H9 (cell line): Measurements from ENCODE around the gene IRAG1. TPM values are rescaled to one million over a fixed set of nuclear protein-coding genes. Genes with fewer than 3 reads are reported as not detected.

Experiments used
- DNase-seq: peaks from one replicate; pipeline ENCODE4 v3.0.0-alpha.2; 2017
- H2AFZ ChIP-seq: one replicate; pipeline ENCODE4 v1.6.1; 2013; ENCODE audit warnings: mild to moderate bottlenecking, low read length, control low read depth, moderate library complexity
- H2AK5ac ChIP-seq: 2 replicates; pipeline ENCODE4 v1.6.1; 2013; ENCODE audit warnings: low read length, control low read depth, mixed read lengths; ENCODE audit not compliant: insufficient read length
- H2BK120ac ChIP-seq: one replicate; pipeline ENCODE4 v1.6.1; 2013; ENCODE audit warnings: low read depth, mild to moderate bottlenecking, low read length, control low read depth, inconsistent platforms; ENCODE audit not compliant: poor library complexity, severe bottlenecking
- H2BK12ac ChIP-seq: 2 replicates; pipeline ENCODE4 v1.6.1; 2013; ENCODE audit warnings: low read length, control low read depth, mixed read lengths, low read depth; ENCODE audit not compliant: insufficient read length
- H2BK15ac ChIP-seq: 2 replicates; pipeline ENCODE4 v1.6.1; 2013; ENCODE audit warnings: low read depth, low read length, control low read depth
- H2BK20ac ChIP-seq: one replicate; pipeline ENCODE4 v1.6.1; 2013; ENCODE audit warnings: low read depth, mild to moderate bottlenecking, low read length, control low read depth, inconsistent platforms; ENCODE audit not compliant: poor library complexity, severe bottlenecking
- H2BK5ac ChIP-seq: 2 replicates; pipeline ENCODE4 v1.6.1; 2013; ENCODE audit warnings: low read length, control low read depth, mixed read lengths; ENCODE audit not compliant: insufficient read length
- H3K14ac ChIP-seq: 2 replicates; pipeline ENCODE4 v1.6.1; 2013; ENCODE audit warnings: low read length, control low read depth; ENCODE audit not compliant: insufficient read depth
- H3K18ac ChIP-seq: 2 replicates; pipeline ENCODE4 v1.6.1; 2013; ENCODE audit warnings: low read depth, mild to moderate bottlenecking, mixed read lengths, low read length, control low read depth; ENCODE audit not compliant: insufficient read length
- H3K23ac ChIP-seq: 2 replicates; pipeline ENCODE4 v1.6.1; 2013; ENCODE audit warnings: low read length, control low read depth, mixed read lengths, low read depth; ENCODE audit not compliant: insufficient read length
- H3K23me2 ChIP-seq: 2 replicates; pipeline ENCODE4 v1.6.1; 2013; ENCODE audit warnings: low read depth, mild to moderate bottlenecking, mixed read lengths, low read length, control low read depth; ENCODE audit not compliant: insufficient read length, poor library complexity, severe bottlenecking
- H3K27ac ChIP-seq: 2 replicates; pipeline ENCODE4 v1.5.1; 2013; ENCODE audit warnings: low read length, control low read depth, mixed read lengths, low read depth; ENCODE audit not compliant: insufficient read length
- H3K27me3 ChIP-seq: 2 replicates; pipeline ENCODE4 v1.6.1; 2013; ENCODE audit warnings: low read length, control low read depth, inconsistent platforms; ENCODE audit not compliant: insufficient read depth
- H3K4ac ChIP-seq: 2 replicates; pipeline ENCODE4 v1.6.1; 2013; ENCODE audit warnings: low read depth, mild to moderate bottlenecking, control low read depth, inconsistent platforms, low read length, moderate library complexity
- H3K4me1 ChIP-seq: 2 replicates; pipeline ENCODE4 v1.6.1; 2013; ENCODE audit warnings: low read length, control low read depth, inconsistent platforms; ENCODE audit not compliant: insufficient read depth
- H3K4me2 ChIP-seq: 2 replicates; pipeline ENCODE4 v1.6.1; 2013; ENCODE audit warnings: low read length, control low read depth, mixed read lengths; ENCODE audit not compliant: insufficient read length, insufficient read depth
- H3K56ac ChIP-seq: 2 replicates; pipeline ENCODE4 v1.6.1; 2013; ENCODE audit warnings: low read depth, mild to moderate bottlenecking, mixed read lengths, low read length, control low read depth; ENCODE audit not compliant: insufficient read length
- H3K79me1 ChIP-seq: 2 replicates; pipeline ENCODE4 v1.6.1; 2013; ENCODE audit warnings: low read depth, mild to moderate bottlenecking, moderate library complexity, low read length, control low read depth, inconsistent platforms; ENCODE audit not compliant: insufficient read depth, poor library complexity, severe bottlenecking
- H3K79me2 ChIP-seq: 2 replicates; pipeline ENCODE4 v1.6.1; 2013; ENCODE audit warnings: low read length, control low read depth, inconsistent platforms; ENCODE audit not compliant: insufficient read depth
- H3K9ac ChIP-seq: 2 replicates; pipeline ENCODE4 v1.6.1; 2013; ENCODE audit warnings: low read length, control low read depth, mixed read lengths; ENCODE audit not compliant: insufficient read length; ENCODE audit errors: extremely low read depth
- H3K9me3 ChIP-seq: one replicate; pipeline ENCODE4 v1.6.1; 2013; ENCODE audit warnings: low read depth, low read length, inconsistent platforms; ENCODE audit not compliant: control insufficient read depth
- H3T11ph ChIP-seq: one replicate; pipeline ENCODE4 v1.6.1; 2013; ENCODE audit warnings: mild to moderate bottlenecking, low read length, control low read depth, inconsistent platforms
- H4K20me1 ChIP-seq: one replicate; pipeline ENCODE4 v1.6.1; 2013; ENCODE audit not compliant: control insufficient read depth, insufficient read length, insufficient read depth
- H4K5ac ChIP-seq: 2 replicates; pipeline ENCODE4 v1.6.1; 2013; ENCODE audit warnings: low read depth, mild to moderate bottlenecking, mixed read lengths, low read length, control low read depth; ENCODE audit not compliant: insufficient read length
- H4K8ac ChIP-seq: replicated peaks from 2 replicates; pipeline ENCODE4 v1.6.1; 2013; ENCODE audit warnings: low read length, control low read depth, mixed read lengths, low read depth; ENCODE audit not compliant: insufficient read length
- H4K91ac ChIP-seq: 2 replicates; pipeline ENCODE4 v1.6.1; 2013; ENCODE audit warnings: low read depth, mild to moderate bottlenecking, moderate library complexity, mixed read lengths, low read length, control low read depth; ENCODE audit not compliant: insufficient read length
- H3K27ac Mint-ChIP-seq, 3 experiments: 2 replicates in 2 of 3; 3 replicates in 1 of 3; pipeline ENCODE4 v1.8.0; 2020 to 2021; ENCODE audit warnings: mixed read lengths in 3 of 3, mild to moderate bottlenecking in 1 of 3, moderate library complexity in 1 of 3
- H3K27me3 Mint-ChIP-seq: 2 replicates; pipeline ENCODE4 v1.8.0; 2021; ENCODE audit warnings: low read depth, mild to moderate bottlenecking, moderate library complexity, mixed read lengths
- H3K36me3 Mint-ChIP-seq, 3 experiments: 2 replicates in 2 of 3; 3 replicates in 1 of 3; pipeline ENCODE4 v1.8.0; 2020 to 2021; ENCODE audit warnings: low read depth in 3 of 3, mixed read lengths in 3 of 3; ENCODE audit not compliant: insufficient read depth in 1 of 3
- H3K4me1 Mint-ChIP-seq, 2 experiments: 2 replicates each; pipeline ENCODE4 v1.8.0; 2020; ENCODE audit warnings: mixed read lengths in 2 of 2
- H3K4me3 Mint-ChIP-seq, 2 experiments: 2 replicates in 1 of 2; 3 replicates in 1 of 2; pipeline ENCODE4 v1.8.0; 2020 to 2021; ENCODE audit warnings: mild to moderate bottlenecking in 2 of 2, mixed read lengths in 2 of 2, moderate library complexity in 1 of 2
- H3K9me3 Mint-ChIP-seq, 2 experiments: 2 replicates in 1 of 2; 3 replicates in 1 of 2; pipeline ENCODE4 v1.8.0; 2020; ENCODE audit warnings: mild to moderate bottlenecking in 2 of 2, mixed read lengths in 2 of 2, moderate library complexity in 1 of 2
- CTCF ChIP-seq: fragments of 200-600 bp; sonication (generic); conservative IDR thresholded peaks from 3 replicates; pipeline ENCODE4 v1.8.0; 2021; ENCODE audit warnings: antibody characterized with exemption, mild to moderate bottlenecking
- WGBS: extraction: QIAGEN DNeasy Blood & Tissue Kit; methylation state at CpG from one replicate; pipeline ENCODE4 v1.1.7; 2013; ENCODE audit warnings: missing lambda C conversion rate, low lambda C conversion rate, mixed read lengths; ENCODE audit not compliant: insufficient read length; ENCODE audit errors: extremely low coverage; 5-methylcytosine and 5-hydroxymethylcytosine counted together
- total RNA-seq: library from RNA; stranded (reverse); gene quantifications from 2 replicates; pipeline ENCODE4 v1.2.1, GENCODE V29; 2021

IRAG1 gene
- total RNA-seq, 1 experiment from 2014 or later, result 2.4 TPM

- Histone ChIP-seq H3K9ac (peak overlapping the region; percentile 65), H2BK20ac (no peak overlapping the region), H3K4ac (no peak overlapping the region), H2AK5ac (no peak overlapping the region), H3K79me1 (no peaks in the 10 kb centered on the region), H2BK15ac (no peak overlapping the region), H3K23me2 (peaks cover 4% of the 10 kb centered on the region), H3T11ph (no peak overlapping the region), H2AFZ (peak overlapping the region; percentile 94), H2BK120ac (no peak overlapping the region), H4K91ac (no peak overlapping the region), H2BK12ac (no peak overlapping the region), H3K56ac (no peak overlapping the region), H3K4me1 (no peaks in the 10 kb centered on the region; the same call in 1 of the 2 replicates), H3K4me2 (peak overlapping the region; percentile 88), H4K20me1 (no peaks in the 10 kb centered on the region), H2BK5ac (no peak overlapping the region), H3K18ac (no peak overlapping the region), H3K23ac (no peak overlapping the region), H3K27me3 (no peaks in the 10 kb centered on the region), H4K5ac (no peak overlapping the region), H3K27ac (no peak overlapping the region), H3K79me2 (no peaks in the 10 kb centered on the region), H3K9me3 (no peaks in the 10 kb centered on the region), H3K14ac (no peak overlapping the region), H4K8ac (no peak overlapping the region)
- peak; percentile 76 for DNase-seq
- H3K27ac Mint-ChIP-seq, result no peak overlapping the region
- peaks cover 11% of the 10 kb centered on the region for H3K27me3 Mint-ChIP-seq
- H3K4me3 Mint-ChIP-seq, result peak overlapping the region; percentile 75 to 79
- no peaks in the 10 kb centered on the region; a peak in 1 of 5 replicates for H3K9me3 Mint-ChIP-seq
- peaks cover 6 to 9% of the 10 kb centered on the region in 2 experiments for H3K4me1 Mint-ChIP-seq
- WGBS, result no CpG with 5 or more reads among the region's 20 CpGs
- no peak for TF ChIP-seq CTCF
- no peaks in the 10 kb centered on the region; a peak in 1 of 7 replicates for H3K36me3 Mint-ChIP-seq
These were observed 35.4 kb upstream of the IRAG1 start for GRCh38 chr11:10728789-10729472.
